Liver (tissue), 9 donors: ENCODE results near the gene DNAH1. TPM values are rescaled to one million over a fixed set of nuclear protein-coding genes. Genes with fewer than 3 reads are reported as not detected.

Experiments used
- DNase-seq: peaks from one replicate; pipeline ENCODE4 v3.0.0-alpha.2; 2017; ENCODE audit warnings: low spot score
- H3K27ac ChIP-seq, 2 donors: one replicate each; pipeline ENCODE4 v1.7.0; 2013; ENCODE audit warnings: inconsistent platforms in 2 of 2, low read length in 2 of 2, control low read depth in 1 of 2, low read depth in 1 of 2, mild to moderate bottlenecking in 1 of 2
- H3K27me3 ChIP-seq, 4 donors: one replicate each; pipeline versions ENCODE4 v1.6.1 to v1.7.0; 2013; ENCODE audit warnings: low read length in 3 of 4, inconsistent platforms in 1 of 4, mild to moderate bottlenecking in 1 of 4, moderate library complexity in 1 of 4; ENCODE audit not compliant: control insufficient read depth in 4 of 4, insufficient read depth in 4 of 4
- H3K36me3 ChIP-seq, 4 donors: one replicate each; pipeline versions ENCODE4 v1.6.1 to v1.7.0; 2013; ENCODE audit warnings: low read length in 3 of 4, mild to moderate bottlenecking in 3 of 4, low read depth in 1 of 4, moderate library complexity in 1 of 4; ENCODE audit not compliant: control insufficient read depth in 4 of 4, insufficient read depth in 3 of 4
- H3K4me1 ChIP-seq, 4 donors: one replicate each; pipeline versions ENCODE4 v1.6.1 to v1.7.0; 2013; ENCODE audit warnings: low read length in 3 of 4, mild to moderate bottlenecking in 3 of 4, moderate library complexity in 1 of 4; ENCODE audit not compliant: control insufficient read depth in 4 of 4, insufficient read depth in 4 of 4
- H3K4me3 ChIP-seq, 3 donors: one replicate each; pipeline versions ENCODE4 v1.6.1 to v1.7.0; 2013; ENCODE audit warnings: low read length in 3 of 3, control low read depth in 1 of 3, low read depth in 1 of 3, mild to moderate bottlenecking in 1 of 3
- H3K9ac ChIP-seq, 2 donors: one replicate each; pipeline ENCODE4 v1.7.0; 2013; ENCODE audit warnings: low read length in 2 of 2, mild to moderate bottlenecking in 2 of 2, moderate library complexity in 2 of 2, control low read depth in 1 of 2, low read depth in 1 of 2
- H3K9me3 ChIP-seq, 4 donors: one replicate each; pipeline versions ENCODE4 v1.6.1 to v1.7.0; 2013; ENCODE audit warnings: low read length in 3 of 4; ENCODE audit not compliant: control insufficient read depth in 4 of 4
- ATF3 ChIP-seq: IDR thresholded peaks from 2 replicates; pipeline ENCODE4 v1.6.1; 2016; ENCODE audit warnings: antibody characterized with exemption
- EGR1 ChIP-seq, 2 donors: IDR thresholded peaks; 2 replicates each; pipeline ENCODE4 v1.6.1; 2016 to 2018; ENCODE audit warnings: antibody characterized with exemption in 2 of 2, low read depth in 2 of 2
- FOXA2 ChIP-seq: IDR thresholded peaks from 2 replicates; pipeline ENCODE4 v1.6.1; 2016; ENCODE audit warnings: antibody characterized with exemption
- GABPA ChIP-seq, 2 donors: IDR thresholded peaks in 1 of 2; conservative IDR thresholded peaks in 1 of 2; 2 replicates each; pipeline ENCODE4 v1.6.1; 2016; ENCODE audit warnings: antibody characterized with exemption in 2 of 2, mild to moderate bottlenecking in 1 of 2, moderate library complexity in 1 of 2
- HNF4A ChIP-seq, 2 donors: conservative IDR thresholded peaks; 2 replicates each; pipeline ENCODE4 v1.6.1; 2016; ENCODE audit warnings: antibody characterized with exemption in 2 of 2, mild to moderate bottlenecking in 2 of 2
- HNF4G ChIP-seq: IDR thresholded peaks from 2 replicates; pipeline ENCODE4 v1.6.1; 2016; ENCODE audit warnings: antibody characterized with exemption
- JUND ChIP-seq, 2 donors: IDR thresholded peaks; 2 replicates each; pipeline ENCODE4 v1.6.1; 2016; ENCODE audit warnings: antibody characterized with exemption in 2 of 2
- RAD21 ChIP-seq, 2 donors: IDR thresholded peaks; 2 replicates each; pipeline ENCODE4 v1.6.1; 2016; ENCODE audit warnings: antibody characterized with exemption in 2 of 2, mild to moderate bottlenecking in 2 of 2
- RXRA ChIP-seq, 2 donors: IDR thresholded peaks; 2 replicates each; pipeline ENCODE4 v1.6.1; 2017 to 2018; ENCODE audit warnings: antibody characterized with exemption in 2 of 2, mild to moderate bottlenecking in 1 of 2
- TAF1 ChIP-seq: conservative IDR thresholded peaks from 2 replicates; pipeline ENCODE4 v1.6.1; 2016; ENCODE audit warnings: antibody characterized with exemption, mild to moderate bottlenecking
- YY1 ChIP-seq: IDR thresholded peaks from 2 replicates; pipeline ENCODE4 v1.6.1; 2016; ENCODE audit warnings: antibody characterized with exemption, mild to moderate bottlenecking
- WGBS: extraction: QIAGEN DNeasy Blood & Tissue Kit; methylation state at CpG from one replicate; pipeline ENCODE4 v1.1.7; 2013; 5-methylcytosine and 5-hydroxymethylcytosine counted together
- polyA plus RNA-seq, 2 donors: library from polyadenylated mRNA; stranded (reverse) in 1 of 2; unstranded in 1 of 2; fragments of 200-250 nt in 1 of 2; fragments of >200 nt in 1 of 2; fragmentation: Nextera tagmentation in 1 of 2; extraction: Ambion mirVana in 1 of 2; gene quantifications; one replicate each; pipeline versions ENCODE4 v1.2.1 to v1.2.3, GENCODE V29; 2013 to 2015
- total RNA-seq, 2 donors: library from RNA; depleted of rRNA; stranded (reverse); fragments of >200 nt; gene quantifications; one replicate each; pipeline ENCODE4 v1.2.3, GENCODE V29; 2014
- TF ChIP-seq, protein P1 (sequence below): fragments of 150-350 bp; IDR thresholded peaks from 2 replicates; pipeline ENCODE4 v1.5.1; 2017; ENCODE audit warnings: improper control_type of control experiment, low read depth, low read length; ENCODE audit not compliant: missing input control
- TF ChIP-seq, protein P2 (sequence below): IDR thresholded peaks from 2 replicates; pipeline ENCODE4 v1.6.1; 2016; ENCODE audit warnings: antibody characterized with exemption
- donor health status: healthy.
- donor health status: healthy.
- donor health status: healthy.
- donor health status: healthy.
- donor health status: healthy.

Gene DNAH1
- total and polyA plus RNA-seq, 4 donors: 1.5 to 6.0 (median 2.5) TPM

GRCh38 chr3:52403955-52404354 is 87.8 kb downstream of the DNAH1 start:
- peaks cover 0 to 13% (median 8%) of the 10 kb centered on the region in 4 donors for H3K4me1 ChIP-seq
- no peaks in the 10 kb centered on the region for H3K9me3 ChIP-seq
- peaks cover 17 to 89% (median 59%) of the 10 kb centered on the region in 4 donors for H3K36me3 ChIP-seq
- no peaks in the 10 kb centered on the region for H3K27me3 ChIP-seq
- no peak overlapping the region for H3K4me3 ChIP-seq
- 93% methylated on average over 3 of the region's 3 CpGs for WGBS
- no peak for DNase-seq
- H3K27ac ChIP-seq: no peak overlapping the region
- TF ChIP-seq FOXA2 (no peak), YY1 (no peak), EGR1 (IDR thresholded peaks at IDR 0.05; ENCODE audit: low read depth in 2 of 2) (no peak), HNF4A (conservative IDR thresholded peaks at IDR 0.05) (no peak), RAD21 (IDR thresholded peaks at IDR 0.05) (no peak)
- TF ChIP-seq, protein P1, sequence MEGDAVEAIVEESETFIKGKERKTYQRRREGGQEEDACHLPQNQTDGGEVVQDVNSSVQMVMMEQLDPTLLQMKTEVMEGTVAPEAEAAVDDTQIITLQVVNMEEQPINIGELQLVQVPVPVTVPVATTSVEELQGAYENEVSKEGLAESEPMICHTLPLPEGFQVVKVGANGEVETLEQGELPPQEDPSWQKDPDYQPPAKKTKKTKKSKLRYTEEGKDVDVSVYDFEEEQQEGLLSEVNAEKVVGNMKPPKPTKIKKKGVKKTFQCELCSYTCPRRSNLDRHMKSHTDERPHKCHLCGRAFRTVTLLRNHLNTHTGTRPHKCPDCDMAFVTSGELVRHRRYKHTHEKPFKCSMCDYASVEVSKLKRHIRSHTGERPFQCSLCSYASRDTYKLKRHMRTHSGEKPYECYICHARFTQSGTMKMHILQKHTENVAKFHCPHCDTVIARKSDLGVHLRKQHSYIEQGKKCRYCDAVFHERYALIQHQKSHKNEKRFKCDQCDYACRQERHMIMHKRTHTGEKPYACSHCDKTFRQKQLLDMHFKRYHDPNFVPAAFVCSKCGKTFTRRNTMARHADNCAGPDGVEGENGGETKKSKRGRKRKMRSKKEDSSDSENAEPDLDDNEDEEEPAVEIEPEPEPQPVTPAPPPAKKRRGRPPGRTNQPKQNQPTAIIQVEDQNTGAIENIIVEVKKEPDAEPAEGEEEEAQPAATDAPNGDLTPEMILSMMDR: no peak
- H3K9ac ChIP-seq: no peak overlapping the region

DNA sequence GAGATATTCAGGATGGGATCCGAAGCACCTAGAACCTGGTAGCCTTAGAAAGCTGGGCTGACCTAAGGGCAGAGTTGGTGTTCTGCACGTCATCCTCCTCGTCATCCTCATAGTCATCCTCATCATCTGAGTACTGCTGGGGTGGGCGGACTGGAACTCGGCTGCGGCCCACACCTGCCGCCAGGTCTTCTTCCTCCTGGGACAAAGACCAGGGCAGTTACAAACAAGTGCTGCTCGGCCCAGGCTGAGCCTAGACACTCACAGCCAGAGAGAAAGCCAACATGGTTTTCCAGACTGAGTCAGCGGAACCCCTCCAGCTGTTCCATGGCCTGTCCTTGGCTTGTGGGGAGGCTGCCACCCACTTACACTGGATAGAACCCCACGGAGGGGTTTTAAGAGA is 88.3 kb downstream of the DNAH1 start:
- DNase-seq: no peak

DNA sequence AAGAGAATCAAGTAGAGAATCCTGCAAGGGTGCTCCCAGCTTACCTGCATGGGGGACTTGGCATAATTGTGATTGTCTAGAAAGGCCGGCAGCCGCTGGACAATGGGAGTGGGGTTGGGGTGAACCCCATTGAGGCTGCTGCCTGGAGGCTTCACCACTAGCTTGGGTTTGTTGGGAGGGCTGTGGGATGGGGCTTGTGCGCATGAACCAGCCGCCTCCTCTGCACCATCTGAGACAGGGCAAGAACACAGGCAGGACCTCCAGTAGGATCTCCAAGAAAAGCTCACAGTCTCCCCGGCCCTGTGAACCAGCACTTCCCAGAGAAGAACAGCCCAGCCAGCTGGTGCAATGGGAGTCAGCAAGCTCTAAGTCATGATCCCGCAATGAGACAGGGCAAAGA is 88.9 kb downstream of the DNAH1 start:
- DNase-seq: no peak
- H3K9me3 ChIP-seq: no peaks in the 10 kb centered on the region
- TF ChIP-seq GABPA (IDR thresholded peaks at IDR 0.05 in 1 of 2, conservative IDR thresholded peaks at IDR 0.05 in 1 of 2): no peak
- TF ChIP-seq HNF4G: no peak
- TF ChIP-seq RXRA (IDR thresholded peaks at IDR 0.05): no peak
- no peak for TF ChIP-seq JUND (IDR thresholded peaks at IDR 0.05)
- TF ChIP-seq, protein P2, sequence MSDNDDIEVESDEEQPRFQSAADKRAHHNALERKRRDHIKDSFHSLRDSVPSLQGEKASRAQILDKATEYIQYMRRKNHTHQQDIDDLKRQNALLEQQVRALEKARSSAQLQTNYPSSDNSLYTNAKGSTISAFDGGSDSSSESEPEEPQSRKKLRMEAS: no peak
- H3K9ac ChIP-seq: no peak overlapping the region
- no peak overlapping the region for H3K27ac ChIP-seq
- 99% methylated on average over 6 of the region's 6 CpGs for WGBS
- H3K4me3 ChIP-seq: no peak overlapping the region
- peaks cover 16 to 78% (median 55%) of the 10 kb centered on the region in 4 donors for H3K36me3 ChIP-seq
- no peaks in the 10 kb centered on the region for H3K27me3 ChIP-seq
- peaks cover 0 to 20% (median 13%) of the 10 kb centered on the region in 4 donors for H3K4me1 ChIP-seq

More for the DNA sequence above, 88.3 kb downstream of the DNAH1 start:
- Histone ChIP-seq H3K4me3 (no peak overlapping the region), H3K27me3 (no peaks in the 10 kb centered on the region), H3K36me3 (peaks cover 17 to 84% (median 56%) of the 10 kb centered on the region in 4 donors), H3K4me1 (peaks cover 0 to 18% (median 13%) of the 10 kb centered on the region in 4 donors), H3K27ac (no peak overlapping the region), H3K9me3 (no peaks in the 10 kb centered on the region), H3K9ac (no peak overlapping the region)
- TF ChIP-seq TAF1 (no peak), YY1 (no peak), ATF3 (no peak), HNF4A (conservative IDR thresholded peaks at IDR 0.05) (no peak), FOXA2 (no peak)
- 96% methylated on average over 10 of the region's 10 CpGs for WGBS
